Muscle of arm (tissue), 12 donors: ENCODE measurements around the gene TRAPPC4. TPM values are rescaled to one million over a fixed set of nuclear protein-coding genes. Genes with fewer than 3 reads are reported as not detected.

ENCODE experiments used
- DNase-seq: peaks from one replicate; pipeline ENCODE4 v3.0.0-alpha.2; 2013
- polyA plus RNA-seq, 12 donors: library from polyadenylated mRNA; unstranded; fragments of 120-200 nt; gene quantifications; one replicate each; pipeline ENCODE4 v1.2.1, GENCODE V29; 2013; ENCODE audit not compliant: insufficient read length in 12 of 12

The TRAPPC4 gene
- polyA plus RNA-seq, 12 donors: 29.6 to 57.1 (median 44.7) TPM; not detected in 1

GRCh38 chr11:119062779-119063178, 44.2 kb downstream of the TRAPPC4 start:
- no peak for DNase-seq

DNA sequence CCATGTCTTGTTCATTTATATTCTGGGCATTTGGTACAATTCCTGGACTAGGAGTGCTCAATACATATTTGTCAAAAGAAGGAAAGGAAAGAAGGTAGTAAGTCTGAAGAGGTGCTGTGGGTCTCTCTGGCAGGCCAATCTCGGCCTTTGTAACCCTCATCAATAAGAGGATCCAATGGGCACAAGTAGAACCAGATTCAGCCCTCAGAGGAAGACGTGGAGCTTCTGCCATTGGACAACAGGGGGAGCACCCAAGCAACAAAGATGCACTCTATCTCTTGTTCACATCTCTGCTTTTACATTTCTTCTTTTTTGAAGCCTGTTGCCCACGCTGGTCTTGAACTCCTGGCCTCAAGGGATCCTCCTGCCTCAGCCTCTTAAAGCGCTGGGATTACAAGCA, 46.8 kb downstream of the TRAPPC4 start:
- DNase-seq: no peak

- peak; percentile 96 for DNase-seq
Observed at GRCh38 chr11:119067371-119068222, 49.0 kb downstream of the TRAPPC4 start, which contains the start of gene VPS11. Gene VPS11 (plus strand): TSS chr11:119067818. CDS start chr11:119067824, 6 bp downstream.

Other genes starting within 250 kb of the TRAPPC4 start
- 100 to 1,000 TPM in 2 of 12 donors, 10 to 100 TPM in 10; 68.5 to 523 (median 88.0) TPM for gene DDX6, start 227.6 kb upstream of the TRAPPC4 start, polyA plus RNA-seq
- gene CXCR5, start 134.9 kb upstream of the TRAPPC4 start, polyA plus RNA-seq: under 1 TPM in 3 of 12 donors, not detected in 9; 0.06 to 0.13 (median 0.10) TPM
- gene BCL9L, start 92.8 kb upstream of the TRAPPC4 start, polyA plus RNA-seq: 100 to 1,000 TPM in 2 of 12 donors, 10 to 100 TPM in 9, not detected in 1; 50.0 to 169 (median 60.6) TPM
- 1 to 10 TPM in 7 of 12 donors, under 1 TPM in 3, not detected in 2; 0.81 to 7.4 (median 1.1) TPM for gene UPK2, start 62.5 kb upstream of the TRAPPC4 start, polyA plus RNA-seq
- under 1 TPM in 1 of 12 donors, not detected in 11; 0.48 TPM for gene FOXR1, start 47.0 kb upstream of the TRAPPC4 start, polyA plus RNA-seq
- 10 to 100 TPM in 8 of 12 donors, 1 to 10 TPM in 3, not detected in 1; 8.2 to 45.2 (median 17.7) TPM for gene CENATAC, start 20.6 kb upstream of the TRAPPC4 start, polyA plus RNA-seq
- 1,000 to 10,000 TPM in 11 of 12 donors, not detected in 1; 1,508 to 2,787 (median 1,692) TPM for gene RPS25, start 423 bp upstream of the TRAPPC4 start, polyA plus RNA-seq
- gene SLC37A4, start 12.1 kb downstream of the TRAPPC4 start, polyA plus RNA-seq: 10 to 100 TPM in 7 of 12 donors, 1 to 10 TPM in 4, not detected in 1; 9.3 to 30.8 (median 10.5) TPM
- gene HYOU1, start 38.4 kb downstream of the TRAPPC4 start, polyA plus RNA-seq: 10 to 100 TPM in 11 of 12 donors, not detected in 1; 35.2 to 51.0 (median 45.0) TPM
- gene VPS11, start 49.1 kb downstream of the TRAPPC4 start, polyA plus RNA-seq: 10 to 100 TPM in 11 of 12 donors, not detected in 1; 23.7 to 46.6 (median 31.5) TPM
- gene HMBS, start 66.1 kb downstream of the TRAPPC4 start, polyA plus RNA-seq: 10 to 100 TPM in 10 of 12 donors, not detected in 2; 18.2 to 30.4 (median 22.2) TPM
- 10 to 100 TPM in 11 of 12 donors, not detected in 1; 22.4 to 65.5 (median 32.2) TPM for gene DPAGT1, start 83.1 kb downstream of the TRAPPC4 start, polyA plus RNA-seq
- 10 to 100 TPM in 2 of 12 donors, 1 to 10 TPM in 9, not detected in 1; 5.5 to 25.2 (median 7.3) TPM for gene C2CD2L, start 88.6 kb downstream of the TRAPPC4 start, polyA plus RNA-seq
- gene HINFP, start 102.8 kb downstream of the TRAPPC4 start, polyA plus RNA-seq: 10 to 100 TPM in 11 of 12 donors, not detected in 1; 14.1 to 28.4 (median 18.9) TPM
- under 1 TPM in 10 of 12 donors, not detected in 2; 0.16 to 0.52 (median 0.29) TPM for gene ABCG4, start 130.3 kb downstream of the TRAPPC4 start, polyA plus RNA-seq
- 10 to 100 TPM in 9 of 12 donors, 1 to 10 TPM in 2, not detected in 1; 9.1 to 18.3 (median 11.6) TPM for gene NLRX1, start 150.0 kb downstream of the TRAPPC4 start, polyA plus RNA-seq
- gene NHERF4, start 166.7 kb downstream of the TRAPPC4 start, polyA plus RNA-seq: 10 to 100 TPM in 1 of 12 donors, under 1 TPM in 7, not detected in 4; 0.05 to 19.9 (median 0.22) TPM
- gene CBL, start 187.6 kb downstream of the TRAPPC4 start, polyA plus RNA-seq: 10 to 100 TPM in 11 of 12 donors, not detected in 1; 11.1 to 16.4 (median 13.5) TPM